Right lobe of liver (tissue), 4 donors: ENCODE measurements around the gene ALK.

Source experiments
- POLR2A ChIP-seq: fragments of 450-650 bp; IDR thresholded peaks from one replicate; pipeline ENCODE4 v1.6.1; 2017; ENCODE audit warnings: antibody characterized with exemption, mild to moderate bottlenecking
- TF ChIP-seq, protein P1 (sequence below), 4 donors: fragments of 200-600 bp in 3 of 4; fragments of 450-650 bp in 1 of 4; IDR thresholded peaks; one replicate each; pipeline versions ENCODE4 v1.5.1 to v1.8.0; 2016 to 2022; ENCODE audit warnings: antibody characterized with exemption in 4 of 4, mild to moderate bottlenecking in 2 of 4
- donor health status: DM: no; HTN: no; CAD: no.
- donor health status: DM: no; HTN: no; CAD: no.
- donor health status: DM: no; HTN: yes; CAD: no.

DNA sequence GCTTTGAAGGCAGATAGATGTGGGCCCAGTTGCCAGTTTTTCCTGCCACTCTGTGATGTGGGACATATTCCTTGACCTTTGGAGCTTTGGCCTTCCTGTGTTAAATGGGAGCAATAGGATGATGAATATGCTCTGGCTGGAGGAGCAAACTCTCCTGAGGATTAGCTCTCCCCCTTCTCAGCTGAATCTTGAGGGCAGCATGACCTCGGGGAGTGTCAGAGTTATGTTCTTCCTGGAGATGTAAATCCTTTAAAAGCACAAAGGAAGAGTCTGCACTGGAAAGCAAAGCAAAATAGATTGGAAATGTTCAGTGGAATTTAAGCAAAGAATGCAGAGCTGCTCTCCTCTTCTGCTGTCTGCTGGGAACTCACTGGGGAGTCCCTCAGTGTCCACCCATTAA lies 160.1 kb downstream of the ALK start:
- TF ChIP-seq POLR2A, result no peak
- TF ChIP-seq, protein P1, sequence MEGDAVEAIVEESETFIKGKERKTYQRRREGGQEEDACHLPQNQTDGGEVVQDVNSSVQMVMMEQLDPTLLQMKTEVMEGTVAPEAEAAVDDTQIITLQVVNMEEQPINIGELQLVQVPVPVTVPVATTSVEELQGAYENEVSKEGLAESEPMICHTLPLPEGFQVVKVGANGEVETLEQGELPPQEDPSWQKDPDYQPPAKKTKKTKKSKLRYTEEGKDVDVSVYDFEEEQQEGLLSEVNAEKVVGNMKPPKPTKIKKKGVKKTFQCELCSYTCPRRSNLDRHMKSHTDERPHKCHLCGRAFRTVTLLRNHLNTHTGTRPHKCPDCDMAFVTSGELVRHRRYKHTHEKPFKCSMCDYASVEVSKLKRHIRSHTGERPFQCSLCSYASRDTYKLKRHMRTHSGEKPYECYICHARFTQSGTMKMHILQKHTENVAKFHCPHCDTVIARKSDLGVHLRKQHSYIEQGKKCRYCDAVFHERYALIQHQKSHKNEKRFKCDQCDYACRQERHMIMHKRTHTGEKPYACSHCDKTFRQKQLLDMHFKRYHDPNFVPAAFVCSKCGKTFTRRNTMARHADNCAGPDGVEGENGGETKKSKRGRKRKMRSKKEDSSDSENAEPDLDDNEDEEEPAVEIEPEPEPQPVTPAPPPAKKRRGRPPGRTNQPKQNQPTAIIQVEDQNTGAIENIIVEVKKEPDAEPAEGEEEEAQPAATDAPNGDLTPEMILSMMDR (IDR thresholded peaks at IDR 0.05), result no peak
